GM21528 (cell line): ENCODE data around the gene UNC80.
"Not testable (repeated sequence)": the region's sequence is repeated elsewhere in the genome, so short reads cannot be mapped to it uniquely, and the experiment has no call there.

Source experiments
- ATAC-seq: cut with Tn5 transposase; IDR thresholded peaks from one replicate; pipeline ENCODE4 v1.9.1; 2021; ENCODE audit warnings: mild to moderate bottlenecking, moderate library complexity; ENCODE audit not compliant: unreplicated experiment, low FRiP score

The UNC80 gene, protein sequence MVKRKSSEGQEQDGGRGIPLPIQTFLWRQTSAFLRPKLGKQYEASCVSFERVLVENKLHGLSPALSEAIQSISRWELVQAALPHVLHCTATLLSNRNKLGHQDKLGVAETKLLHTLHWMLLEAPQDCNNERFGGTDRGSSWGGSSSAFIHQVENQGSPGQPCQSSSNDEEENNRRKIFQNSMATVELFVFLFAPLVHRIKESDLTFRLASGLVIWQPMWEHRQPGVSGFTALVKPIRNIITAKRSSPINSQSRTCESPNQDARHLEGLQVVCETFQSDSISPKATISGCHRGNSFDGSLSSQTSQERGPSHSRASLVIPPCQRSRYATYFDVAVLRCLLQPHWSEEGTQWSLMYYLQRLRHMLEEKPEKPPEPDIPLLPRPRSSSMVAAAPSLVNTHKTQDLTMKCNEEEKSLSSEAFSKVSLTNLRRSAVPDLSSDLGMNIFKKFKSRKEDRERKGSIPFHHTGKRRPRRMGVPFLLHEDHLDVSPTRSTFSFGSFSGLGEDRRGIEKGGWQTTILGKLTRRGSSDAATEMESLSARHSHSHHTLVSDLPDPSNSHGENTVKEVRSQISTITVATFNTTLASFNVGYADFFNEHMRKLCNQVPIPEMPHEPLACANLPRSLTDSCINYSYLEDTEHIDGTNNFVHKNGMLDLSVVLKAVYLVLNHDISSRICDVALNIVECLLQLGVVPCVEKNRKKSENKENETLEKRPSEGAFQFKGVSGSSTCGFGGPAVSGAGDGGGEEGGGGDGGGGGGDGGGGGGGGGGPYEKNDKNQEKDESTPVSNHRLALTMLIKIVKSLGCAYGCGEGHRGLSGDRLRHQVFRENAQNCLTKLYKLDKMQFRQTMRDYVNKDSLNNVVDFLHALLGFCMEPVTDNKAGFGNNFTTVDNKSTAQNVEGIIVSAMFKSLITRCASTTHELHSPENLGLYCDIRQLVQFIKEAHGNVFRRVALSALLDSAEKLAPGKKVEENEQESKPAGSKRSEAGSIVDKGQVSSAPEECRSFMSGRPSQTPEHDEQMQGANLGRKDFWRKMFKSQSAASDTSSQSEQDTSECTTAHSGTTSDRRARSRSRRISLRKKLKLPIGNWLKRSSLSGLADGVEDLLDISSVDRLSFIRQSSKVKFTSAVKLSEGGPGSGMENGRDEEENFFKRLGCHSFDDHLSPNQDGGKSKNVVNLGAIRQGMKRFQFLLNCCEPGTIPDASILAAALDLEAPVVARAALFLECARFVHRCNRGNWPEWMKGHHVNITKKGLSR (N-terminal part only)

DNA sequence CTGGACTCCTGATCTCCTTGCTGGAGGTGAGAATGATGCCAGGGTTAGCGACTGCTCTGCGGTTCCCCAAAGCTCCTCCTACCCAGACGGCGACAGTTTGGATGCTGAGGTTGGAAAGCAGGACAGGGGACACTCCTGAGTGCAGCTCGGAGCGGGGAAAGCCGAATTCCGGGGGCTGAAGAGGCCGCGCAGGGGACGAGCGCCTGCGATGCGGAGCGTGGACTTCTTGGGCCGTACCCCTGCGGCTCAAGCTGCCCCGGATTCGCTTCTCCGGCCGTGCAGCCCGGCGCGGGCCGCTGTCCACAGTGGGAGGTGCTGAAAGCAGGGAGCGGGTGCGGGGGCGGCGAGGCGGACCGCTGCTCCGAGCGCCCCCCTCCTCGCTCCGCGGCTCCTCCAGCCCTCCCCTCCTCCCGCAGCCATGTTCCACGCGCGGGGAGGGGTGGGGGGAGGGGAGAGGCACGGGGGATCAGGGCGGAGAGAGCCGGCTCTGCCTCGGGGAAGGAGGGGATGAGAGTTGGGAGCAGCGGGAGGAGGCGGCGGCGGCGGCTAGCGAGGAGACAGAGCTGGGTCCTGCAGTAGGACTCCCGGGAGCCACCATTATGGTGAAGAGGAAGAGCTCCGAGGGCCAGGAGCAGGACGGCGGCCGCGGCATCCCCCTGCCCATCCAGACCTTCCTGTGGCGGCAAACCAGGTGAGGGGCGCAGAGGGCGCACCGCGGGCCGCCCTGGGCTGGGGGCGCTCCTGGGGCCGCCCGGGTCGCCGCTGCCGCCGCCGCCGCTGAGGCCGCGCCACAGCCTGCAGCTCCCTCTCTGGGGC lies at the start of gene UNC80:
TSS of gene UNC80 (plus strand) at position 359 of the 816 bp plus-strand sequence. CDS start at position 600, 241 bp downstream.
- ATAC-seq: no peak

GRCh38 chr2:209726311-209726710 lies 45.3 kb upstream of the UNC80 start:
- no peak for ATAC-seq

GRCh38 chr2:209727077-209727476 lies 44.6 kb upstream of the UNC80 start:
- ATAC-seq: no peak

DNA sequence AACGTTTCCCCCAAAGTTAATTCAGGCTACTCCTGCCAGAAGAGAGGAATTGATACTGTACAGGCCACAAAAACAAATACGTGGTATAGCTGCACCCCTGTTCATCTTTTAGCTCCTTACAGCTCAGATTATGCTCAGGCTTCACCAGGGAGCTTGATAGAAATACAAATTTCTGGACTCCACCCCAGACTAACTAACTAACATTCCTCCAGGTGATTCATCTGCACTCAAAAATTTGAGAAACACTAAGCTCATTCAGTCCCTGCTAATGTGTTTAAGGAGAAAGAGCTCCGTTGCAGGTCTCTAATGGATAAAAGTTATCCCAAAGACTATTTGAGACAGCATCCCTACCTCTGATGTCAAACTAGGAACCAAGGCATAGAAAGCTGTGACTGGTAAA lies 36.8 kb upstream of the UNC80 start:
- no peak for ATAC-seq

DNA sequence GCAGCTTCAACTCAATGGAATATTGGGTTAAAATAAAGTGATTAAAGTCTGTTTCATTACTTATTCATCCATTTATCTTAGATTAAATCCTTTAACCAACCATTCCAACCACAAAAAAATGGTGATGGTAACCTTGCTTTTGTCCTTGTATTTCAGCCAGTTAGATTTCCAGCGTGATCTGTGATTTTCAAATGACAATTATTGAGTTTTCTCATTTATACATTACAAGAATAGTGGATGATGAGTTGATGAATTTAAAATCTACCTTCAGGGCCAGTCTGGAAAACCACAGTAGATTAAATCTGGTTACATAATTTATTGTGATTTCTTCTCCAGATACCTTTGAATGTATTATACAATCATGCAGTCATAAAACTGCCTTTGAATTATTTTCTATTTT lies 29.7 kb upstream of the UNC80 start:
- no peak for ATAC-seq

GRCh38 chr2:209753020-209753419 lies 18.6 kb upstream of the UNC80 start:
- ATAC-seq: no peak

DNA sequence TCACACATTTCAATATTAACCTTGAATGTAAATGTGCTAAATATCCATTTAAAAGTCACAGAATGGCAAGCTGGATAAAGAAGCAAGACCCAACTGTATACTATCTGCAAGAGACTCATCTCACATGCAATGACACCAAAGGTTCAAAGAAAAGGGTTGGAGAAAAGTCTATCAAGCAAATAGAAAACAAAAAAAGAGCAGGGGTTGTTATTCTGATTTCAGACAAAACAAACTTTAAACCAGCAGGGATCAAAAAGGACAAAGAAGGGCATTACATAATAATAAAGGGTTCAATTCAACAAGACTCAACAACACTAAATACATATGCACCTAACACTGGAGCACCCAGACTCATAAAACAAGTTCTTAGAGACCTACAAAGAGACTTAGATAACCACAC lies 14.5 kb upstream of the UNC80 start:
- no peak for ATAC-seq

DNA sequence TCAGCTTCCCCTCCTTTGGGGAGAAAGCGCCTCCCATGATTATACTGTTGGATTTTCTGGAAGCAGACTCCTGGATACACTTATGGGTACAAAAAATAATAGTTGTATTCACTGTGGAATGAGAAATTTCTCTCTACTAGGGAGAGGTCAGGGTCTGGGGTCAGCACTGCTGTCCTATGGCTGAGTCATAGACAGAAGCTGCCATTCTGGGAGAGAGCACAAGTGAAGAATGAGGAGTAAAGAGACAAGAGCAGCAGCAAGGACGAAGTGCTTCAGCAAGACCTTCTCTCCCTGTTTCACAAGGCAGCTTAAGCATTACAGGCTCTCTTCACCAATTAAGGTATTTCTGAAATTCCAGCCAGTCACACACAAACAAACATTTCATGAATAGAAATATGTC lies 10.1 kb upstream of the UNC80 start:
- no peak for ATAC-seq

DNA sequence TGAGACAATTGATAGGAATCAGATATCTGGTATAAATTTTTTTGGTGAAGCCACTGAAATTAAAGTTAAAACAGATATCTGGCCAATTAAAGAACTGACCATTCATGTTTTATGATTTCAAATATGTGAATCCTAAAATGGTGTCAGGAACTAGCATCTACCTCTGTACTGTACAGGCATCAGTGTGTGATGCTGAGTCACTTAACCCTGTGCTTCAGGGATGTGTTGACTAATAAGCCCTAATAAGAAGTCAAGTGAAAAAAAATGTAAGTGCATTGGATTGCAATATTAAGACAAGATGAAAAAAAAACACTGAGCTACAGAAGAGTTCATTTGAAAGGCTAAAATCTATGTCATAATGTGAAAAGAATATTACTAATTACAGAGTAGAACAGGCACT lies 9.1 kb upstream of the UNC80 start:
- no peak for ATAC-seq

GRCh38 chr2:209763106-209763505 lies 8.5 kb upstream of the UNC80 start:
- no peak for ATAC-seq

GRCh38 chr2:209766613-209767012 lies 5.0 kb upstream of the UNC80 start:
- no peak for ATAC-seq

DNA sequence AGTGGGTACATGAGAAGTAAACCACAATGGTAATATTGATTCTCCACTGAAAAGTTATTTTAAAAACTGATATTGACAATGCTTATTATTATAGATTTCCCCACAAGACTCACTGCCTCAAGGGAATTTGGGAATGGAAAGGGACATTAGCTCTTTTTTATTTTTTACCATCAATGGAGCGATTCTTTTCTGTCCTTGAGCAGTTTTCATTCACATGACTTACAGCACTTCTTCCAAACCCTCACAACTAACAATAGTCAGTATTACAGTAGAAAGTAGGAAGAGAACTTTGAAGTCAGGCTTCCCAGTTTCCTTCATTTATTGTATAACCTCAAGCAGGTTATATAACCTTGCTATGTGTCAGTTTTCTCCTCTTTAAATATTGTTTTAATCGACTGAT lies 4.3 kb upstream of the UNC80 start:
- ATAC-seq: no peak

DNA sequence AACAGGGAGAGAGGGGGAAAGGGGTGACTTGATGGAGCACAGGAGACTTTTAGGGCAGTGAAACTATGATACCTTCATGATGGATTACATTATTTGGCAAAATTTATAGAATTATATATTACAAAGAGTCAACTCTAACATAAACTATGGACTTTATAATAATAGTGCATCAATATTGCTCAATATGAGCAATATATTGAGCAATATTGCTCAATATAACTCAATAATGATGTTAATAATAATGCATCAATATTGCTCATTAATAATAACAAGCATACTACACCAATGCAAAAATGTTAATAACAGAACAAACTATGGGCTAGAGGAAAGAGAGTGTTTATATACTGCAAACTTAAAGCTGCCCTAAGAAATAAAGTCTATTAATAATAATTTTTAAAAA lies 3.1 kb upstream of the UNC80 start:
- no peak for ATAC-seq

GRCh38 chr2:209772290-209772685 lies 656 bp downstream of the UNC80 start:
- no peak for ATAC-seq

DNA sequence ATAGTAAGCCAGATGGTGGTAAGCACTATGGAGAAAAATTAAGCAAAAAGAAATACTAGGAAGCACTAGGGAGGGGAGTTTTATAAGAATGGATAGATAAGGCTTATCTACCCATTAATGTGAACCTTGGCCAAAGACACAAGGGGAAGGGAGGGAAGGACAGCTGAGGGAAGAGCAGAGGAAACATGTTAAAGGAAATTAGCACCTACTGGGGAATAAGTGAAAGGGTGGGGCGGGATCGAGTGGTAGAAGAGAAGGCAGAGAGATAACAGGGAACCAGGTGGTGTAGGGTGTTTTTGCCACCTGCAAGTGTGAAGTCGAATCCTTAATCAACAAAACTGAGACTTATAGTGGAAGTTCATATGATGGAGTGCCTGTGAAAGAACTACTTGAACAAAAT lies 1.7 kb downstream of the UNC80 start:
- ATAC-seq: no peak

DNA sequence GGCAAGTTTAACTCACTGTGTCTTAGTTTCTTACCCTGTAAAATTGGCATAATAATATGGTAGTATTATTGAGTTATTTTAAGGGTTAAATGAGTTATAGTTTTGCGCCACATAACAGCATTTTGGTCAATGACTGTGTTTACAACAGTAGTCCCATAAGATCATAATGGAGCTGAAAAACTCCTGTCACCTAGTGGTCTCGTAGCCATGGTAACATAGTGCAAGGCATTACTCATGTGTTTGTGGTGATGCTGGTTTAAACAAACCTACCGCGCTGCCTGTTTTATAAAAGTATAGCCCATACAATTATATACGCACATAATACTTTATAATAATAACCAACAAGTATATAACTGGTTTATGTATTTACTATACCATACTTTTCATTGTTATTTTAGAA lies 15.8 kb downstream of the UNC80 start:
- no peak for ATAC-seq

GRCh38 chr2:209788925-209789324 lies 17.3 kb downstream of the UNC80 start:
- ATAC-seq: no peak

- ATAC-seq: no peak
Measured at GRCh38 chr2:209790066-209790728, 18.6 kb downstream of the UNC80 start.

DNA sequence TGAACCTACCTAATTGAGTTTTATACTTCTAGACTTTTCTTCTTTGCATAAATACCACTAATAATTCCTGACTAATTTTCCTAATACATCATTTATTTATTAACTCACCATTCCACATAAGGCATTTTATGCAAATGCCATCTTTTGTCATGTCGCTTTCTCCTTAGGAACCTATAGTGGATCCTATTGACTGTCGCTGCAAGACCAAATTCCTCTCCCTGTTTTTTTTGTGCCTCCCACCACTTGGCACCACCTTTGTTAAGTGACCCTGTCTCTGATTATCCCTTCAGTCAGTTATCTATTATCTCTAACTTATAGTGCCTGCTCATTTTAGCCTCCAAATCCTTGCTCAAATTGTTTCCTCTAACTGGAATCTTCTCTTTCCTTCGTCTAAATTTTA lies 19.5 kb downstream of the UNC80 start:
- ATAC-seq: no peak

DNA sequence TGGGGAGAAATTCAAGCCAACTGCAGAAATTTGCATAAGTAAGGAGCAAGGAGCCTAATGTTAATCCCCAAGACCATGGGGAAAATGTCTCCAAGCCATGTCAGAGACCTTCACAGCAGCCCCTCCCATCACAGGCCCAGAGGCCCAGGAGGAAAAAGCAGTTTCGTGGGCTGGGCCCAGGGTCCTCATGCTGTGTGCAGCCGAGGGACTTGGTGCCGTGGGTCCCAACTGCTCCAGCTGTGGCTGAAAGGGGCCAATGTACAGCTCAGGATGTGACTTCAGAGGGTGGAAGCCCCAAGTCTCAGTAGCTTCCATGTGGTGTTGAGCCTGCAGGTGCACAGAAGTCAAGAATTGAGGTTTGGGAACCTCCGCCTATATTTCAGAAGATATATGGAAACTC lies 23.8 kb downstream of the UNC80 start:
- not testable (repeated sequence) for ATAC-seq
